HFFc6 (cell line): ENCODE measurements around the gene BBIP1. TPM values are rescaled to one million over a fixed set of nuclear protein-coding genes. Genes with fewer than 3 reads are reported as not detected.

ENCODE experiments used
- DNase-seq: peaks from one replicate; pipeline ENCODE4 v3.0.0-alpha.2; 2018
- H3K27ac Mint-ChIP-seq: 2 replicates; pipeline ENCODE4 v1.8.0; 2020; ENCODE audit warnings: mild to moderate bottlenecking, mixed read lengths
- H3K27me3 Mint-ChIP-seq: 2 replicates; pipeline ENCODE4 v1.8.0; 2021; ENCODE audit warnings: mild to moderate bottlenecking, moderate library complexity, mixed read lengths; ENCODE audit not compliant: insufficient read depth
- H3K36me3 Mint-ChIP-seq: 2 replicates; pipeline ENCODE4 v1.8.0; 2021; ENCODE audit warnings: low read depth, mixed read lengths
- H3K4me1 Mint-ChIP-seq: 2 replicates; pipeline ENCODE4 v1.8.0; 2020; ENCODE audit warnings: low read depth, mixed read lengths
- H3K4me3 Mint-ChIP-seq: 2 replicates; pipeline ENCODE4 v1.8.0; 2020; ENCODE audit warnings: mild to moderate bottlenecking, moderate library complexity, mixed read lengths
- H3K9me3 Mint-ChIP-seq: 2 replicates; pipeline ENCODE4 v1.8.0; 2020; ENCODE audit warnings: mild to moderate bottlenecking, mixed read lengths
- total RNA-seq, 6 experiments: library from RNA; stranded (reverse); fragmentation: NEBNext Ultra II Directional; extraction: Animal tissue kit (Norgen Biotek cat#: 25700); gene quantifications; 2 replicates in 1 of 6; 3 replicates in 5 of 6; pipeline ENCODE4 v1.2.3, GENCODE V29; 2021
- TF ChIP-seq, protein P1 (sequence below): fragments of 200-600 bp; sonication (generic); IDR thresholded peaks from 2 replicates; pipeline ENCODE4 v1.5.0; 2021; ENCODE audit warnings: antibody characterized with exemption, mild to moderate bottlenecking

The BBIP1 gene
- total RNA-seq, 6 experiments from 2014 or later = 28.5 to 36.1 (median 31.2) TPM

DNA sequence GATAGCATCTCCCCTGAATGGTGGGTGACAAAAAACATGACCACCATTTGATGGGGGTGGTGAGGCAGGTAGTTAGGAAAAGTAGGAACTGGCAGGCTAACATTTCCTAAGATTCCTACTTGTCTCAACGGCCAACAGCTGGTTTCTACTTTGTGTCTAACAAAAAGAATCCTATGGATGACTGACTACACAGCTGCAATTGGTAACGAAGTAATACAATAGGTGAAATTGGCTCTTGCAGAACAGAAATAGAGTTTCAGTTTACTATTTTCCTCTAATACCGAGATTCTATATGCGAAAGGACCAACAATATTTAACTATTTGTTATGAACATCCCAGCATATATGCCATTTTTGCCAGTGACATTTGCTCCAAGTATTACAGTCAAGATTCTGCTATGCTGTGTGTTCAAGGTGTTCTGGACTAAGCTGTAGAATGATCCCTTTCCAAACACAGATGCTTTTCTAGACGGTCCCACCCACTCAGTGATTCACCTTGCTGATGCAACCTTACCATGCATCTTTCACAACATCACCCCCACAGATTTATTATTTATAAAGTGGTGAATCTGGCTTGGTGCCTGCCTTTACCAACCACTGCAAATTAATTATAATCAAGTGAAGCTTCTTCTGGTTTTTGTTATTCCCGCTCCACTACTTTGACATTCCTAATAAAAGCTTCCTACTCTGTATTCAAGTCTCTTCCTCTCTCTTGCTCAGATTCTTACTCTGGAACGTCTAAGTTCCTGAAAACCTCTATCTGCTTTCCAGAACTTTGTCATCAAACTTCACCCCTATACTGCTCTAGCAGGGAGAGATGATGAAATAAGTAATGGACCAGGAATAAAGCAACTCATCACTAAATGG lies 16.8 kb downstream of the BBIP1 start:
- H3K4me1 Mint-ChIP-seq = peaks cover 48% of the 10 kb centered on the region
- no peak overlapping the region for H3K27ac Mint-ChIP-seq
- no peak overlapping the region for H3K4me3 Mint-ChIP-seq
- peaks cover 27% of the 10 kb centered on the region for H3K36me3 Mint-ChIP-seq
- TF ChIP-seq, protein P1, sequence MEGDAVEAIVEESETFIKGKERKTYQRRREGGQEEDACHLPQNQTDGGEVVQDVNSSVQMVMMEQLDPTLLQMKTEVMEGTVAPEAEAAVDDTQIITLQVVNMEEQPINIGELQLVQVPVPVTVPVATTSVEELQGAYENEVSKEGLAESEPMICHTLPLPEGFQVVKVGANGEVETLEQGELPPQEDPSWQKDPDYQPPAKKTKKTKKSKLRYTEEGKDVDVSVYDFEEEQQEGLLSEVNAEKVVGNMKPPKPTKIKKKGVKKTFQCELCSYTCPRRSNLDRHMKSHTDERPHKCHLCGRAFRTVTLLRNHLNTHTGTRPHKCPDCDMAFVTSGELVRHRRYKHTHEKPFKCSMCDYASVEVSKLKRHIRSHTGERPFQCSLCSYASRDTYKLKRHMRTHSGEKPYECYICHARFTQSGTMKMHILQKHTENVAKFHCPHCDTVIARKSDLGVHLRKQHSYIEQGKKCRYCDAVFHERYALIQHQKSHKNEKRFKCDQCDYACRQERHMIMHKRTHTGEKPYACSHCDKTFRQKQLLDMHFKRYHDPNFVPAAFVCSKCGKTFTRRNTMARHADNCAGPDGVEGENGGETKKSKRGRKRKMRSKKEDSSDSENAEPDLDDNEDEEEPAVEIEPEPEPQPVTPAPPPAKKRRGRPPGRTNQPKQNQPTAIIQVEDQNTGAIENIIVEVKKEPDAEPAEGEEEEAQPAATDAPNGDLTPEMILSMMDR = no peak
- no peaks in the 10 kb centered on the region for H3K9me3 Mint-ChIP-seq
- H3K27me3 Mint-ChIP-seq = peaks cover 1% of the 10 kb centered on the region; the same call in 1 of the 2 replicates
- DNase-seq = peak; percentile 38

GRCh38 chr10:110900983-110901382 lies 18.0 kb downstream of the BBIP1 start:
- H3K27ac Mint-ChIP-seq = no peak overlapping the region
- DNase-seq = no peak
- H3K9me3 Mint-ChIP-seq = no peaks in the 10 kb centered on the region
- peaks cover 23% of the 10 kb centered on the region for H3K36me3 Mint-ChIP-seq
- peaks cover 1% of the 10 kb centered on the region; the same call in 1 of the 2 replicates for H3K27me3 Mint-ChIP-seq
- H3K4me1 Mint-ChIP-seq = peaks cover 48% of the 10 kb centered on the region
- no peak overlapping the region for H3K4me3 Mint-ChIP-seq
- TF ChIP-seq, protein P1 = no peak

DNA sequence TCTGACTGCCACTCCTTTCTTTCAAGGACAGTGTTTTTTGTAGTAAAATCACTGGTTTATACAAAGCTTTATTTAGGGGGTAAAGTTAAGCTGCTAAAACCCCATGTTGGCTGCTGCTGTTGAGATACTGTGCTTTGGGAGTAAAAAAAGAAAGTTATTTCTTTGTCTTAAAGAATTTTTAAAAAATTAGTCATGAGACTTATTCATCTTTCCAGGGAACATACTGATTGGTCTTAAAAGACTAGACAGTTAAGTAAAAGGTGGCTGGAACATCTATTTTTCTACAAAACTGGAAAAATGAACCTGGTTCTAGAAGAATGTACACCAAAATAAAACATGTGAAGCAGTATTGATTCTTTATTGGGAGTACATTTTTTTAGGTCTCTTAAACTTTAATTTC lies 20.6 kb downstream of the BBIP1 start:
- H3K9me3 Mint-ChIP-seq = no peaks in the 10 kb centered on the region
- H3K27me3 Mint-ChIP-seq = peaks cover 1% of the 10 kb centered on the region; the same call in 1 of the 2 replicates
- TF ChIP-seq, protein P1 = no peak
- no peak for DNase-seq
- H3K4me3 Mint-ChIP-seq = peak overlapping the region; percentile 30; the same call in 1 of the 2 replicates
- H3K4me1 Mint-ChIP-seq = peaks cover 39% of the 10 kb centered on the region
- peak overlapping the region; percentile 46; the same call in 1 of the 2 replicates for H3K27ac Mint-ChIP-seq
- peaks cover 17% of the 10 kb centered on the region; the same call in 1 of the 2 replicates for H3K36me3 Mint-ChIP-seq

DNA sequence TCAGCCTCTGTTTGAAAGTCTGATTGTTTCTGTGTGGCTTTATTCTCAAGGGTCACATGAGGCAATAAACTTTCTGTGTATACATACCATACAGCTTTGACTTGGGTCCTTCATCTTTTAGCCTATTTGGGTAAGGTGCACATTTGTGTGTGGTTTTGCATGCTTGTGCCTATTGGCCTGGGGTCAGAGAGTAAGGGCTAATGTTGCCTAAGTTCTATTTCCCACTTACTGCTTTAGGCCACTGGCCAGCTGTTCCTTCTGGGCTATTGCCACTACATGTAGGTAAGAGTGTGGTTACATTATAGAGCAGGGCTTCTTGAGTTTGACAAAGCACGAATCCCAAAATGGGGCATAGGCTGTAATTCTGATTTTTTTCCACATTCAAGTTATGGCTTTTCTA lies 21.8 kb downstream of the BBIP1 start:
- H3K4me3 Mint-ChIP-seq = no peak overlapping the region
- TF ChIP-seq, protein P1 = no peak
- no peaks in the 10 kb centered on the region for H3K27me3 Mint-ChIP-seq
- no peaks in the 10 kb centered on the region for H3K9me3 Mint-ChIP-seq
- H3K27ac Mint-ChIP-seq = no peak overlapping the region
- peaks cover 17% of the 10 kb centered on the region; the same call in 1 of the 2 replicates for H3K36me3 Mint-ChIP-seq
- DNase-seq = no peak
- H3K4me1 Mint-ChIP-seq = peaks cover 29% of the 10 kb centered on the region

- H3K36me3 Mint-ChIP-seq = peaks cover 14% of the 10 kb centered on the region; the same call in 1 of the 2 replicates
- TF ChIP-seq, protein P1 = peak; percentile 84
- no peaks in the 10 kb centered on the region for H3K27me3 Mint-ChIP-seq
- no peak overlapping the region for H3K4me3 Mint-ChIP-seq
- peaks cover 27% of the 10 kb centered on the region for H3K4me1 Mint-ChIP-seq
- peak; percentile 48 for DNase-seq
- no peak overlapping the region for H3K27ac Mint-ChIP-seq
- H3K9me3 Mint-ChIP-seq = no peaks in the 10 kb centered on the region
These were observed 25.3 kb downstream of the BBIP1 start for GRCh38 chr10:110893559-110894179.
